IPS-18a (cell line): ENCODE measurements around the gene ASH1L.
"Not testable (repeated sequence)": the region's sequence is repeated elsewhere in the genome, so short reads cannot be mapped to it uniquely, and the experiment has no call there.

Source experiments
- H3K27ac ChIP-seq: one replicate; pipeline ENCODE4 v1.5.1; 2013; ENCODE audit warnings: low read length
- H3K27me3 ChIP-seq: one replicate; pipeline ENCODE4 v1.6.1; 2013; ENCODE audit warnings: mild to moderate bottlenecking, low read length; ENCODE audit not compliant: control insufficient read depth, insufficient read depth
- H3K36me3 ChIP-seq: one replicate; pipeline ENCODE4 v1.6.1; 2013; ENCODE audit warnings: low read depth, low read length; ENCODE audit not compliant: control insufficient read depth
- H3K4me1 ChIP-seq: one replicate; pipeline ENCODE4 v1.6.1; 2013; ENCODE audit warnings: low read depth, low read length; ENCODE audit not compliant: control insufficient read depth
- H3K4me3 ChIP-seq: one replicate; pipeline ENCODE4 v1.5.1; 2013; ENCODE audit warnings: low read length
- H3K9ac ChIP-seq: one replicate; pipeline ENCODE4 v1.6.1; 2013; ENCODE audit warnings: mild to moderate bottlenecking, low read length, moderate library complexity
- H3K9me3 ChIP-seq: one replicate; pipeline ENCODE4 v1.6.1; 2013; ENCODE audit warnings: low read depth, low read length; ENCODE audit not compliant: control insufficient read depth

ASH1L gene

GRCh38 chr1:155463865-155464650, 98.5 kb downstream of the ASH1L start:
- no peak overlapping the region for H3K9ac ChIP-seq
- no peaks in the 10 kb centered on the region for H3K9me3 ChIP-seq
- H3K27ac ChIP-seq, result no peak overlapping the region
- no peak overlapping the region for H3K4me3 ChIP-seq
- H3K27me3 ChIP-seq, result no peaks in the 10 kb centered on the region
- H3K4me1 ChIP-seq, result no peaks in the 10 kb centered on the region
- peaks cover 4% of the 10 kb centered on the region for H3K36me3 ChIP-seq

DNA sequence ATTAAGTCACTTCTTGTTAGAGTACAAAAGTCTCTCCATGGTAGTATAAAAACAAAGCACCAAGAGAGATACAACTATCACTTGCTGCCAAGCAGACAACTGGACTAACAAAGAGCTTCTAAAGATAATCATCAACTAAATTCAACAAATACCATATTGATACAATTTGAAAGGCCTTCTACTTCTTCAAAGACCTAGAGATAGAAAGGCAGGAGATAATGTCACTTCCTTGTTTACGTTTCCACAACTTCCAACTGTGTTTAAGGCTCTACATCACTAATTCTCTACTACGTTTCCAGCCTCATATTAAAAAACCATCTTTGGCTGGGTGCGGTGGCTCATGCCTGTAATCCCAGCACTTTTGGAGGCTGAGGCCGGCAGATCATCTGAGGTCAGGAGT, 104.5 kb downstream of the ASH1L start:
- no peak overlapping the region for H3K27ac ChIP-seq
- H3K9me3 ChIP-seq, result no peaks in the 10 kb centered on the region
- H3K36me3 ChIP-seq, result peaks cover 4% of the 10 kb centered on the region
- no peak overlapping the region for H3K9ac ChIP-seq
- no peak overlapping the region for H3K4me3 ChIP-seq
- H3K4me1 ChIP-seq, result no peaks in the 10 kb centered on the region
- H3K27me3 ChIP-seq, result no peaks in the 10 kb centered on the region

GRCh38 chr1:155457266-155457665, 105.3 kb downstream of the ASH1L start:
- H3K36me3 ChIP-seq, result peaks cover 4% of the 10 kb centered on the region
- no peak overlapping the region for H3K27ac ChIP-seq
- no peaks in the 10 kb centered on the region for H3K9me3 ChIP-seq
- H3K27me3 ChIP-seq, result no peaks in the 10 kb centered on the region
- no peaks in the 10 kb centered on the region for H3K4me1 ChIP-seq
- no peak overlapping the region for H3K4me3 ChIP-seq
- no peak overlapping the region for H3K9ac ChIP-seq

GRCh38 chr1:155455588-155456195, 106.9 kb downstream of the ASH1L start:
- no peaks in the 10 kb centered on the region for H3K27me3 ChIP-seq
- H3K36me3 ChIP-seq, result peaks cover 4% of the 10 kb centered on the region
- no peak overlapping the region for H3K9ac ChIP-seq
- no peak overlapping the region for H3K4me3 ChIP-seq
- H3K27ac ChIP-seq, result no peak overlapping the region
- no peaks in the 10 kb centered on the region for H3K9me3 ChIP-seq
- no peaks in the 10 kb centered on the region for H3K4me1 ChIP-seq

- H3K27ac ChIP-seq, result no peak overlapping the region
- no peaks in the 10 kb centered on the region for H3K9me3 ChIP-seq
- peaks cover 7% of the 10 kb centered on the region for H3K36me3 ChIP-seq
- H3K9ac ChIP-seq, result no peak overlapping the region
- H3K4me3 ChIP-seq, result no peak overlapping the region
- H3K4me1 ChIP-seq, result no peaks in the 10 kb centered on the region
- no peaks in the 10 kb centered on the region for H3K27me3 ChIP-seq
These were observed 108.5 kb downstream of the ASH1L start for GRCh38 chr1:155454096-155454495.

DNA sequence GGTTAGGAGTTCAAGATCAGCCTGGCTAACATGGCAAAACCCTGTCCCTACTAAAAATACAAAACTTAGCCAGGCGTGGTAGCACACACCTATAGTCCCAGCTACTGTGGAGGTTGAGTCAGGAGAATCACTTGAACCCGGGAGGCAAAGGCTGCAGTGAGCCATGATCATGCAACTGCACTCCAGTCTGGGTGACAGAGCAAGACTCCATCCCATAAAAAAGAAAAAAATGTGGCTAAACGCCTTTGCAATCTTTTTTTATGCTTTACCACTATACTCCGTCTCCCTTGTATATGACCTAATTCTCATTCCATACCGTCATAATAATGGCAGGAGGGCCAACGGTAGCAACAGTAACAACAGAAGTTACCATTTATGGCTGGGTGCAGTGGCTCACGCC, 109.5 kb downstream of the ASH1L start:
- Histone ChIP-seq H3K27ac (no peak overlapping the region), H3K36me3 (peaks cover 7% of the 10 kb centered on the region), H3K9me3 (no peaks in the 10 kb centered on the region), H3K4me3 (no peak overlapping the region), H3K27me3 (no peaks in the 10 kb centered on the region), H3K9ac (no peak overlapping the region), H3K4me1 (no peaks in the 10 kb centered on the region)

DNA sequence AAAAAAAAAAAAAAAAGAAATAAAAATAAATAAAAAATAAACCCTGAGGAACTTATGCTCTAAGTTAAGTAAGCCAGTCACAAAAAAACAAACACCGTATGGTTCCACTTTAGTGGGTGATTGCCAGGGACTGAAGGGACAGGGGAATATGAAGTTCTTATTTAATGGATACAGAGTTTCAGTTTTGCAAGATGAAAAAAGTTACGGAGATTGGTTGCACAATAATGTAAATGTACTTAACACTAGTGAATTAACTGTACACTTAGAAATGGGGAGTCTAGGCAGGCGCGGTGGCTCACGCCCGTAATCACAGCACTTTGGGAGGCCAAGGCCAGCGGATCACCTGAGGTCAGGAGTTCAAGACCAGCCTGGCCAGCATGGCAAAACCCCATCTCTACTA, 111.4 kb downstream of the ASH1L start:
- Histone ChIP-seq H3K27me3 (no peaks in the 10 kb centered on the region), H3K9me3 (no peaks in the 10 kb centered on the region), H3K4me1 (no peaks in the 10 kb centered on the region), H3K9ac (no peak overlapping the region), H3K4me3 (no peak overlapping the region), H3K36me3 (peaks cover 7% of the 10 kb centered on the region), H3K27ac (no peak overlapping the region)

DNA sequence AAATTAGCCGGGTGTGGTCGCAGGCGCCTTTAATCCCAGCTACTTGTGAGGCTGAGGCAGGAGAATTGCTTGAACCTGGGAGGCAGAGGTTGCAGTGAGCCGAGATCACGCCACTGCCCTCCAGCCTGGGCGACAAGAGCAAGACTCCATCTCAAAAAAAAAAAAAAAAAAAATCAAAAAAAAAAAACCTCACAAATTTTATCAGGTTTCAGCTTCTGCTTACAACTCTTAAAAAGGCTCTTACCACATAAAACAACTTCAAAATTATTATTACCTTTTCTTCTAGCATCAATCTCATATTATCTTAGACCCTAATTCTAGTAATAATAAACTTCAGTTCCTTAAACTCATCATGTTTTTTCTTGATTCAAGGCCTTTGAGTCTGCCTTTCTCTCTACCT, 120.2 kb downstream of the ASH1L start:
- H3K36me3 ChIP-seq, result peaks cover 15% of the 10 kb centered on the region
- not testable (repeated sequence) for H3K4me1 ChIP-seq, H3K9ac ChIP-seq, H3K4me3 ChIP-seq, H3K27me3 ChIP-seq, H3K27ac ChIP-seq, H3K9me3 ChIP-seq

DNA sequence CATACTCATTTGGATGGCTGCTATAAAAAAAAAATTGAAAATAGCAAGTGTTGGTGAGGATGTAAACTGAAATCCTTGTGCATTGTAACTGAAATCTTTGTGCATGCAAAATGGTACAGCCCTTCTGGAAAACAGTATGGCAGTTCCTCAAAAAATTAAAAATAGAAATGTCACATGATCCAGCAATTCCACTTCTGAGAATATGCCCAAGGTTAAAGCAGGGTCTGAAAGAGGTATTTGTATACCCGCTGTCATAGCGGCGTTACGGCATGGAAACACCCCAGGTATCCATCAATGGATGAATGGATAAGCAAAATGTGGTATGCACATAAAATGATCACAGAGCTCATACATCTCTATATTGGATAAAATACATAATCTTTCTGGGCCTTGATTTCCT, 125.2 kb downstream of the ASH1L start:
- H3K4me1 ChIP-seq, result no peaks in the 10 kb centered on the region
- H3K27me3 ChIP-seq, result no peaks in the 10 kb centered on the region
- H3K9ac ChIP-seq, result no peak overlapping the region
- no peaks in the 10 kb centered on the region for H3K9me3 ChIP-seq
- H3K4me3 ChIP-seq, result no peak overlapping the region
- peaks cover 22% of the 10 kb centered on the region for H3K36me3 ChIP-seq
- H3K27ac ChIP-seq, result no peak overlapping the region

DNA sequence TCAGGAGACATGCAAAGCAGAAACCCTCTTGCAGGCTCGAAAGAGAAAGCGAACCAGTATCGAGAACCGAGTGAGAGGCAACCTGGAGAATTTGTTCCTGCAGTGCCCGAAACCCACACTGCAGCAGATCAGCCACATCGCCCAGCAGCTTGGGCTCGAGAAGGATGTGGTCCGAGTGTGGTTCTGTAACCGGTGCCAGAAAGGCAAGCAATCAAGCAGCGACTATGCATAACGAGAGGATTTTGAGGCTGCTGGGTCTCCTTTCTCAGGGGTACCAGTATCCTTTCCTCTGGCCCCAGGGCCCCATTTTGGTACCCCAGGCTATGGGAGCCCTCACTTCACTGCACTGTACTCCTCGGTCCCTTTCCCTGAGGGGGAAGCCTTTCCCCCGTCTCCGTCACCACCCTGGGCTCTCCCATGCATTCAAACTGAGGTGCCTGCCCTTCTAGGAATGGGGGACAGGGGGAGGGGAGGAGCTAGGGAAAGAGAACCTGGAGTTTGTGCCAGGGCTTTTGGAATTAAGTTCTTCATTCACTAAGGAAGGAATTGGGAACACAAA, 128.7 kb downstream of the ASH1L start:
- not testable (repeated sequence) for H3K27ac ChIP-seq, H3K4me1 ChIP-seq, H3K27me3 ChIP-seq, H3K9me3 ChIP-seq, H3K4me3 ChIP-seq, H3K9ac ChIP-seq
- H3K36me3 ChIP-seq, result peaks cover 25% of the 10 kb centered on the region

GRCh38 chr1:155433128-155433830, 129.3 kb downstream of the ASH1L start:
- H3K9ac ChIP-seq, H3K27ac ChIP-seq, H3K4me1 ChIP-seq, H3K9me3 ChIP-seq, H3K27me3 ChIP-seq, H3K4me3 ChIP-seq: not testable (repeated sequence)
- H3K36me3 ChIP-seq, result peaks cover 18% of the 10 kb centered on the region
